H1 (cell line): ENCODE results near the gene OR6V1. TPM values are rescaled to one million over a fixed set of nuclear protein-coding genes. Genes with fewer than 3 reads are reported as not detected.

Experiments
- CTCF ChIA-PET: fragments of 300-600 bp; sonication (Branson Sonifier 250); formaldehyde crosslinking; loops from one replicate; lab custom pipeline; 2021; ENCODE audit not compliant: partially characterized antibody; lab: Charles Lee
- POLR2A ChIA-PET: fragments of 300-600 bp; sonication (Branson Sonifier 250); formaldehyde crosslinking; loops from one replicate; lab custom pipeline; 2021; ENCODE audit warnings: inconsistent platforms; ENCODE audit not compliant: partially characterized antibody; lab: Charles Lee
- DNase-seq, 2 experiments: peaks; one replicate each; pipeline versions ENCODE4 v3.0.0 to v3.0.0-alpha.2; 2010 to 2022; ENCODE audit warnings: low spot score in 2 of 2, low read depth in 1 of 2, mixed read lengths in 1 of 2
- FAIRE-seq: peaks from 2 replicates; lab custom pipeline; 2011; peaks lifted over from hg19 to GRCh38; lab: Jason Lieb, UNC
- H2AFZ ChIP-seq: 2 replicates; pipeline ENCODE4 v1.8.1; 2012; ENCODE audit warnings: low read length, inconsistent platforms
- H2AK5ac ChIP-seq: 2 replicates; pipeline ENCODE4 v1.6.1; 2013; ENCODE audit warnings: low read depth, low read length
- H2BK120ac ChIP-seq: replicated peaks from 2 replicates; pipeline ENCODE3; 2013; ENCODE audit warnings: low read depth, low read length, inconsistent platforms
- H2BK12ac ChIP-seq: 2 replicates; pipeline ENCODE4 v1.6.1; 2013; ENCODE audit warnings: low read depth, low read length
- H2BK15ac ChIP-seq: 2 replicates; pipeline ENCODE4 v1.6.1; 2013; ENCODE audit warnings: low read length
- H2BK20ac ChIP-seq: 2 replicates; pipeline ENCODE4 v1.6.1; 2013; ENCODE audit warnings: low read length
- H2BK5ac ChIP-seq: 2 replicates; pipeline ENCODE4 v1.6.1; 2013; ENCODE audit warnings: low read depth, low read length
- H3K14ac ChIP-seq: 2 replicates; pipeline ENCODE4 v1.6.1; 2013; ENCODE audit warnings: inconsistent platforms; ENCODE audit not compliant: insufficient read length
- H3K18ac ChIP-seq: 2 replicates; pipeline ENCODE4 v1.6.1; 2013; ENCODE audit warnings: low read length; ENCODE audit errors: extremely low read depth
- H3K23ac ChIP-seq: 2 replicates; pipeline ENCODE4 v1.6.1; 2013; ENCODE audit warnings: inconsistent platforms; ENCODE audit not compliant: insufficient read length
- H3K23me2 ChIP-seq: 2 replicates; pipeline ENCODE4 v1.6.1; 2013; ENCODE audit warnings: low read depth, low read length
- H3K27ac ChIP-seq: 2 replicates; pipeline ENCODE4 v1.6.1; 2011; ENCODE audit warnings: low read depth, low read length, inconsistent platforms
- H3K27me3 ChIP-seq, 4 experiments: replicated peaks in 1 of 4; 1 replicate in 1 of 4; 2 replicates in 3 of 4; pipeline versions ENCODE4 v1.6.1 to v1.8.1; 2011 to 2013; ENCODE audit warnings: low read length in 3 of 4, mild to moderate bottlenecking in 3 of 4, inconsistent platforms in 2 of 4, mixed read lengths in 2 of 4, moderate library complexity in 1 of 4; ENCODE audit not compliant: control insufficient read depth in 3 of 4, insufficient read depth in 3 of 4; ENCODE audit errors: extremely low read depth in 1 of 4
- H3K36me3 ChIP-seq, 4 experiments: 2 replicates each; pipeline versions ENCODE4 v1.6.1 to v1.8.1; 2011 to 2013; ENCODE audit warnings: mild to moderate bottlenecking in 4 of 4, low read length in 3 of 4, moderate library complexity in 2 of 4, control low read depth in 1 of 4, inconsistent platforms in 1 of 4; ENCODE audit not compliant: insufficient read depth in 4 of 4, control insufficient read depth in 2 of 4
- H3K4ac ChIP-seq: replicated peaks from 2 replicates; pipeline ENCODE3; 2013; ENCODE audit warnings: low read length, low read depth, mixed read lengths, inconsistent platforms; ENCODE audit not compliant: insufficient read length
- H3K4me1 ChIP-seq, 4 experiments: replicated peaks in 1 of 4; 1 replicate in 1 of 4; 2 replicates in 3 of 4; pipeline versions ENCODE4 v1.6.1 to v1.8.1; 2011 to 2013; ENCODE audit warnings: low read length in 3 of 4, inconsistent platforms in 2 of 4, mixed read lengths in 1 of 4; ENCODE audit not compliant: insufficient read depth in 4 of 4, control insufficient read depth in 3 of 4
- H3K4me2 ChIP-seq, 2 experiments: 2 replicates each; pipeline versions ENCODE4 v1.6.1 to v1.8.1; 2011 to 2013; ENCODE audit warnings: low read depth in 2 of 2, low read length in 2 of 2, control low read depth in 1 of 2, inconsistent platforms in 1 of 2, mild to moderate bottlenecking in 1 of 2; ENCODE audit not compliant: insufficient read depth in 1 of 2
- H3K4me3 ChIP-seq, 4 experiments: fragments of 200-600, 300-600 bp in 1 of 4; sonication (generic), shearing (Covaris generic), sonication (Bioruptor Twin) in 1 of 4; 2 replicates each; pipeline versions ENCODE4 v1.5.1 to v1.8.1; 2011 to 2016; ENCODE audit warnings: low read length in 4 of 4, low read depth in 3 of 4, control low read depth in 2 of 4, inconsistent platforms in 2 of 4, mild to moderate bottlenecking in 2 of 4, mixed read lengths in 1 of 4, moderate library complexity in 1 of 4; ENCODE audit not compliant: insufficient read depth in 2 of 4; ENCODE audit errors: extremely low read depth in 1 of 4
- H3K56ac ChIP-seq: replicated peaks from 2 replicates; pipeline ENCODE3; 2013; ENCODE audit warnings: low read depth, mild to moderate bottlenecking, mixed read lengths, low read length, inconsistent platforms; ENCODE audit not compliant: insufficient read length
- H3K79me1 ChIP-seq: 2 replicates; pipeline ENCODE4 v1.6.1; 2013; ENCODE audit warnings: low read depth, low read length, control low read depth
- H3K79me2 ChIP-seq, 2 experiments: 2 replicates each; pipeline versions ENCODE4 v1.6.1 to v1.8.1; 2012 to 2013; ENCODE audit warnings: low read length in 2 of 2, mild to moderate bottlenecking in 2 of 2, inconsistent platforms in 1 of 2; ENCODE audit not compliant: insufficient read depth in 2 of 2, control insufficient read depth in 1 of 2
- H3K9ac ChIP-seq, 4 experiments: replicated peaks in 1 of 4; 1 replicate in 1 of 4; 2 replicates in 3 of 4; pipeline versions ENCODE4 v1.6.1 to v1.8.1; 2011 to 2013; ENCODE audit warnings: low read depth in 3 of 4, low read length in 3 of 4, control low read depth in 2 of 4, mild to moderate bottlenecking in 2 of 4, moderate library complexity in 2 of 4, inconsistent platforms in 1 of 4; ENCODE audit errors: extremely low read depth in 1 of 4
- H3K9me3 ChIP-seq, 2 experiments: 2 replicates each; pipeline versions ENCODE4 v1.6.1 to v1.8.1; 2012 to 2013; ENCODE audit warnings: mild to moderate bottlenecking in 2 of 2, moderate library complexity in 2 of 2, control low read depth in 1 of 2, inconsistent platforms in 1 of 2, low read depth in 1 of 2, low read length in 1 of 2, mixed read lengths in 1 of 2; ENCODE audit not compliant: insufficient read depth in 2 of 2
- H4K20me1 ChIP-seq, 2 experiments: replicated peaks in 1 of 2; 2 replicates each; pipeline versions ENCODE3 to v1.8.1; 2011 to 2013; ENCODE audit warnings: inconsistent platforms in 2 of 2, low read length in 2 of 2, mild to moderate bottlenecking in 1 of 2; ENCODE audit not compliant: insufficient read depth in 2 of 2, control insufficient read depth in 1 of 2
- H4K5ac ChIP-seq: 2 replicates; pipeline ENCODE4 v1.6.1; 2013; ENCODE audit warnings: low read length, low read depth, mixed read lengths, inconsistent platforms; ENCODE audit not compliant: insufficient read length
- H4K8ac ChIP-seq: 2 replicates; pipeline ENCODE4 v1.8.0; 2013; ENCODE audit warnings: mild to moderate bottlenecking, moderate library complexity, low read length, inconsistent platforms; ENCODE audit not compliant: insufficient read depth; ENCODE audit errors: extremely low read depth
- H4K91ac ChIP-seq: replicated peaks from 2 replicates; pipeline ENCODE3; 2013; ENCODE audit warnings: low read length, mixed read lengths, inconsistent platforms; ENCODE audit not compliant: insufficient read length
- CEBPB ChIP-seq: IDR thresholded peaks from 2 replicates; pipeline ENCODE4 v1.6.1; 2012; ENCODE audit warnings: low read depth, low read length
- CREB1 ChIP-seq: IDR thresholded peaks from 2 replicates; pipeline ENCODE4 v1.6.1; 2012; ENCODE audit warnings: inconsistent platforms
- CTBP2 ChIP-seq: IDR thresholded peaks from 2 replicates; pipeline ENCODE4 v1.7.0; 2011; ENCODE audit warnings: borderline replicate concordance, mild to moderate bottlenecking, moderate library complexity, mixed read lengths, low read length; ENCODE audit not compliant: insufficient read depth, insufficient read length
- JUN ChIP-seq: IDR thresholded peaks from 2 replicates; pipeline ENCODE4 v1.6.1; 2011; ENCODE audit warnings: low read depth, mild to moderate bottlenecking, improper control_type of control experiment, low read length
- KDM4A ChIP-seq: IDR thresholded peaks from one replicate; pipeline ENCODE4 v1.7.1; 2012; ENCODE audit warnings: low read depth, mild to moderate bottlenecking, moderate library complexity, low read length, inconsistent platforms; ENCODE audit not compliant: severe bottlenecking
- POU5F1 ChIP-seq: IDR thresholded peaks from 2 replicates; pipeline ENCODE4 v1.6.1; 2011; ENCODE audit warnings: low read depth, mild to moderate bottlenecking, low read length, moderate library complexity
- RAD21 ChIP-seq, 2 experiments: IDR thresholded peaks in 1 of 2; conservative IDR thresholded peaks in 1 of 2; 2 replicates each; pipeline ENCODE4 v1.6.1; 2011; ENCODE audit warnings: low read depth in 2 of 2, low read length in 2 of 2, improper control_type of control experiment in 1 of 2, inconsistent platforms in 1 of 2, mild to moderate bottlenecking in 1 of 2, moderate library complexity in 1 of 2
- RFX5 ChIP-seq: IDR thresholded peaks from 2 replicates; pipeline ENCODE4 v1.6.1; 2011; ENCODE audit warnings: low read depth, low read length, improper control_type of control experiment, borderline replicate concordance
- RXRA ChIP-seq: IDR thresholded peaks from 2 replicates; pipeline ENCODE4 v1.6.1; 2011; ENCODE audit warnings: low read depth, mild to moderate bottlenecking, low read length, moderate library complexity; ENCODE audit not compliant: insufficient read depth
- SAP30 ChIP-seq: fragments of 300-600 bp; sonication (generic); IDR thresholded peaks from 2 replicates; pipeline ENCODE4 v1.7.1; 2012; ENCODE audit warnings: low read length, moderate library complexity, mild to moderate bottlenecking, inconsistent platforms; ENCODE audit not compliant: insufficient read depth, insufficient replicate concordance
- SRF ChIP-seq: IDR thresholded peaks from 2 replicates; pipeline ENCODE4 v1.6.1; 2011; ENCODE audit warnings: mild to moderate bottlenecking, low read depth, low read length, moderate library complexity
- TBP ChIP-seq: IDR thresholded peaks from 2 replicates; pipeline ENCODE4 v1.6.1; 2011; ENCODE audit warnings: low read depth, low read length, improper control_type of control experiment
- TCF12 ChIP-seq: IDR thresholded peaks from 2 replicates; pipeline ENCODE4 v1.6.1; 2011; ENCODE audit warnings: low read depth, mild to moderate bottlenecking, low read length
- WGBS, 2 experiments: shearing (Covaris generic) in 1 of 2; methylation state at CpG; one replicate each; pipeline versions ENCODE4 v1.1.6 to v1.1.7; 2013 to 2015; ENCODE audit warnings: low lambda C conversion rate in 2 of 2, mixed read lengths in 2 of 2, inconsistent platforms in 1 of 2, low coverage in 1 of 2, missing lambda C conversion rate in 1 of 2; ENCODE audit not compliant: insufficient replicate concordance in 2 of 2, insufficient coverage in 1 of 2, insufficient read length in 1 of 2; ENCODE audit errors: extremely low coverage in 1 of 2, missing lambda C conversion rate in 1 of 2; 5-methylcytosine and 5-hydroxymethylcytosine counted together
- polyA plus RNA-seq, 7 experiments: library from polyadenylated mRNA; depleted of rRNA in 3 of 7; stranded (reverse) in 5 of 7; unstranded in 2 of 7; fragments of >200 nt in 5 of 7; fragments of 200-250 nt in 2 of 7; gene quantifications; 1 replicate in 5 of 7; 2 replicates in 1 of 7; 4 replicates in 1 of 7; pipeline versions ENCODE4 v1.2.1 to v1.2.3, GENCODE V29; 2011 to 2013; ENCODE audit warnings: missing spikeins in 2 of 7, mixed read lengths in 2 of 7
- total RNA-seq: library from RNA; stranded (reverse); fragmentation: NEBNext Ultra II Directional; extraction: Animal tissue kit (Norgen Biotek cat#: 25700); gene quantifications from 2 replicates; pipeline ENCODE4 v1.2.1, GENCODE V29; 2021
- TF ChIP-seq, protein P1 (sequence below): IDR thresholded peaks from 2 replicates; pipeline ENCODE4 v1.6.1; 2011; ENCODE audit warnings: low read length, improper control_type of control experiment

Gene OR6V1
- total and polyA plus RNA-seq, 2 of the 8 experiments (the other 6 are each of a cell fraction or from before 2014, with no cell fraction given): not detected

GRCh38 chr7:143085109-143085508 lies 33.0 kb downstream of the OR6V1 start:
- no peaks in the 10 kb centered on the region for H4K20me1 ChIP-seq
- ChIA-PET CTCF (no interaction called here), POLR2A (no interaction called here)
- no peak overlapping the region for H2BK12ac ChIP-seq
- no peak overlapping the region for H4K91ac ChIP-seq
- H3K27ac ChIP-seq: no peak overlapping the region
- DNase-seq: no peak
- H3K14ac ChIP-seq: no peak overlapping the region
- peaks cover 0 to 10% of the 10 kb centered on the region in 2 experiments; a peak in 3 of 4 replicates for H3K9me3 ChIP-seq
- H3K27me3 ChIP-seq: no peaks in the 10 kb centered on the region
- no peak overlapping the region for H3K4me3 ChIP-seq
- H3K79me1 ChIP-seq: no peaks in the 10 kb centered on the region
- no peaks in the 10 kb centered on the region for H3K23me2 ChIP-seq
- H3K4me2 ChIP-seq: no peak overlapping the region
- H3K18ac ChIP-seq: no peak overlapping the region
- no peak overlapping the region for H4K5ac ChIP-seq
- no peak overlapping the region for H2BK20ac ChIP-seq
- H2BK120ac ChIP-seq: no peak overlapping the region
- no peak overlapping the region for H2AFZ ChIP-seq
- no peak overlapping the region for H3K9ac ChIP-seq
- no peak overlapping the region for H3K23ac ChIP-seq
- no peak overlapping the region for H2BK15ac ChIP-seq
- H4K8ac ChIP-seq: no peak overlapping the region
- 72% methylated on average over 1 of the region's 1 CpG; no CpG with 5 or more reads in 1 of the 2 experiments for WGBS, 2 experiments
- no peaks in the 10 kb centered on the region for H3K36me3 ChIP-seq
- H3K4ac ChIP-seq: no peak overlapping the region
- FAIRE-seq: no peak
- H2BK5ac ChIP-seq: no peak overlapping the region
- no peak overlapping the region for H2AK5ac ChIP-seq
- H3K79me2 ChIP-seq: no peaks in the 10 kb centered on the region
- no peak overlapping the region for H3K56ac ChIP-seq
- no peaks in the 10 kb centered on the region for H3K4me1 ChIP-seq
- TF ChIP-seq RAD21 (IDR thresholded peaks at IDR 0.05 in 1 of 2, conservative IDR thresholded peaks at IDR 0.05 in 1 of 2; ENCODE audit: low read depth in 2 of 2, low read length in 2 of 2) (no peak), POU5F1 (no peak), JUN (no peak), RXRA (no peak), SAP30 (no peak), CREB1 (no peak), TCF12 (no peak), CEBPB (no peak), SRF (no peak), KDM4A (no peak), CTBP2 (no peak), TBP (no peak), RFX5 (no peak)
- TF ChIP-seq, protein P1, sequence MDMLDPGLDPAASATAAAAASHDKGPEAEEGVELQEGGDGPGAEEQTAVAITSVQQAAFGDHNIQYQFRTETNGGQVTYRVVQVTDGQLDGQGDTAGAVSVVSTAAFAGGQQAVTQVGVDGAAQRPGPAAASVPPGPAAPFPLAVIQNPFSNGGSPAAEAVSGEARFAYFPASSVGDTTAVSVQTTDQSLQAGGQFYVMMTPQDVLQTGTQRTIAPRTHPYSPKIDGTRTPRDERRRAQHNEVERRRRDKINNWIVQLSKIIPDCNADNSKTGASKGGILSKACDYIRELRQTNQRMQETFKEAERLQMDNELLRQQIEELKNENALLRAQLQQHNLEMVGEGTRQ: no peak
